DLD1 (cell line): ENCODE results near the gene FAM171A1.

Experiments used
- in situ Hi-C: cut with HindIII; loops from 2 replicates; pipeline ENCODE4 v1.10.0; 2017; ENCODE audit warnings: low sequenced_read_pairs

FAM171A1 gene

DNA sequence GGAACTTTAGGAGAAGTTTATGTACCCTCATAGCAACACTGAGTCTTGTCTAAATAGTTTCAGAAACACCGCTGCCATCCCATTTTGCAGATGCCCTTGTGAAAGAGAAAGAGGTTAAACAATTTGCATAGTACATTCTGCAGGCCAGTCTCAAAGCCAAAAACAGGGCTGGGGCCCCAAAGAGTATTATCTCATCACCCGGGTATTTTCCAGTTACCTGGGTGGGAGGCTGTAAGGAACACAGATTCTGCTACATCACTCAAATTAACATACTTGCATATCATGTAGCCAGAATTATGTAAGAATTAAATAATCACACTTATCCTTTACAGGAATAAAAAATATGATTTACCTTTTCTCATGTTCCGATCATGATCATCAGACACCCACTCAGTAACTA is 3.1 kb upstream of the FAM171A1 start:
- in situ Hi-C loops = no loop called here

DNA sequence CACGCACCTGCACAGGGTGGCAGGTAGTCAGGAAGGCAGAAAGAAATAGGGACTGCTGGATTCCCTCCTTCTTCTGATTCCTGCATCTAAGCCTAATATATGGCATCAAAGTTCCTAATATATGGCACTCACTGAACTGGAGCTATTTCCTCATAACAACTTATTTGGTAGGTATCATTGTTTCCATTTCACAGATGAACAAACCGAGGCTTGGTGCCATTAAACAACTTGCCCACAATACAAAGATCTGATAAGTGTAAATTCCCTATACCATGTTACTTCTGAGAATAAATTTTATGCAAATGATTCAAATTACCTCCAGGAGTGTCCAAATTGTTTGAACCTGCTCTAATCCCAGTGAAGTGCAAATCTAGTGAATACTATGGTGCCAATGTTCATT is 2.1 kb upstream of the FAM171A1 start:
- in situ Hi-C loops = no loop called here

DNA sequence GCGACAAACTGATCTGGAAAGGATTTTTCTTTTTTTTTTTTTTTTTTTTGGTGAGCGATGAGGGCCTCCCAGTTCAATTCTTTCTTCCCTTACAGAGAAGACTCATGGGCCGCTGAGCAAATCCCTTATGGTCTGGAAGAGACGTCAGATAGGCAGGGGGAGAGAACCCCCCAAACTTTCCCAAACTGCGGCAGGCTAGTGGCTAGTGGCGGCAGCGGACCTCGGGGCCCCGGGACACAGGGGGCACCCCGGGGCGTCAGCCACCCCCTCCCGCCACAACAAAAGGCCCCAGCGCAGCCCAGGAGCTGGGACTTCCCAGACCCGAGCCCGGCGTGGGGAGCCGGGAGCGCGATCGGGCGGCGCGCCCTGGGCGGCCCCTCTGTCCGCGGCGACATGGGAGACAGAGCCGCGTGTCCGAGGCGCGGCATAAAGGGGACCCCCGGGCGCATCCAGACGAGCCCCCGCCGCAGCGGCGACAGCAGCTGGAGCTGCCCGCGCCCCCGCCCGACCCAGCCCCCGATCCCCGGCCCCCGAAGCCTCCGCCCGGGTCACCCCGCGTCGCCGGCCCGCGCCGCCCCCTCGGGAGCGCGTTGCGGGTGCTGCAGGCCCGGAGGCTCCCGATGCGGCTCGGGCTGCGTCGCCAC is 755 bp downstream of the FAM171A1 start:
- in situ Hi-C loops = no loop called here

DNA sequence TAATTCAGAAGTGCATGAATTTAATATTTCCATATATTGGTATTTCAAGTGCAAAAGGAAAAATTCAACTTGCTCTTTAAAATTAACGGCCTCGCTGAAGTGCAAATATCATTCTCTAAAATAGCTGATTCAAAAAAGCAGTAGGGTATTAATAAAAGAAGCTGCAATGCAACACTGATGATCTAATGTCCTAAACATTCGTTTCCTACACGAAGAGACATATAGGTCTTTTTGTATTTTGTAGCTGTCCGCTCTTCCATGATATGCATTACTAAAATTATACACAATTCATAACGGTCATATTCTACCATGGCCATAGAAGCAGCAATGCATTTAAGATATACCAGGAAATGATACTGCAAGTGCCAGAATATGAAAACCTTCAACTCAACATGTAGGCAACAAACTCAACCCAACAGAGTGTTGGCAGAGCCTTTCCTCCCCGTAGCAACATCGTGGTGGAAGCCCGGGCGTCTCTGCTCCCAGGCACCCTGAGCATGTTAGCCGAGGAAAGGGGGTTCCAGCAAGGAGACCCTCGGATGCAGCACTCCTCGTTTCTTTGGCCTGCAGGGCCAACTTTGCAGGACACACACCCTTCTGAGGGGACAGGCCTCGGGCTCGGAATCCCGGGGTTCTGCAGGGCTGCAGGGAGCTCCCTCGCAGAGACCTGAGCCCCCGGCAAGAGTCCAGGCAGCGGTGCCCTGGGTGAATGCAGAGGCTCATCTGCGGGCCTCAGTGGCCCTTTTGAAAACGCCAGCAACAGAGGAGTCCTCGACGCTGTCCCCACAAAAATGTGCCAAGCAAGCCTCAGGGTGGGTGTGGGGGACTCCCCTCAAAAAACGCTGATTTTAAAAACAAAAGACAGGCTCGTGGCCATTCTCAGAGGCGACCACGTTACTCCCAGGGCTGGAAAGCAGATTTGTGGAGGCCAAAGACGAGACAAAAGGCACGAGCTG is 1.6 kb downstream of the FAM171A1 start:
- in situ Hi-C loops = no loop called here

DNA sequence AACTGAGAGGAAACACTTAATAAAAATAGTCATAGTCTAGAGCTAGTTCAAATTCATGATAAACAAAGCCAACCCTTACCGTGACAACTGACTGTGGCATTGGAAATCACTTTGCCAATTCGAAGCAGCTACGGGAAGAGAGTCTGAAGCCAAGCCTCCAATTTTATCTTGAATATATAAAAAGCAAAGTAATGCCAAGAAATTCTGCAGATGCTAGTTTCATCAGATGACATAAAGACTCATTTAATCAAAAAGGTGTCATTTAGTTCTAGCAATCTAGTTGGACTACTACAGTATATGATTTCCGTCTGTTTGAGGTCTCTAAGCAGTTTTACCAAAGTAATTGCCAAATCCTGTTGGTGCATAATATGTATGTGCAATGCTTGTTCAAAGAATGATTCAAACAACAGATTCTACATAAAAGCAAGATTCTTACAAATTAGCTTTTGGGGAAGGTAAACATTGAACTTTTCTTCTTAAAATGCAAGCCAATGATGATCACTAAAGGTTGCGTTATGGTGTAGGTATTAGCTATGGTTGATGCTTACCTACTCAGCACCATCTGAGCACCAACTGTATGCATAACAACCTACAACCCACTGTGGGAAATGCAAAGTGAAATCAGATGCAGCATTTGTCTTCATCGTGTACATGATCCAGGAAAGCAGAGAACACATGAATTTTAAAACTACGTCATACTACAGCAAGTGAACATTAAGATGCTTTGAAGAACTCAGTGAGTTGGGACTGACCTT is 2.8 kb downstream of the FAM171A1 start:
- in situ Hi-C loops = no loop called here

- in situ Hi-C loops = no loop called here
Measured at GRCh38 chr10:15367296-15368085, 3.6 kb downstream of the FAM171A1 start.

DNA sequence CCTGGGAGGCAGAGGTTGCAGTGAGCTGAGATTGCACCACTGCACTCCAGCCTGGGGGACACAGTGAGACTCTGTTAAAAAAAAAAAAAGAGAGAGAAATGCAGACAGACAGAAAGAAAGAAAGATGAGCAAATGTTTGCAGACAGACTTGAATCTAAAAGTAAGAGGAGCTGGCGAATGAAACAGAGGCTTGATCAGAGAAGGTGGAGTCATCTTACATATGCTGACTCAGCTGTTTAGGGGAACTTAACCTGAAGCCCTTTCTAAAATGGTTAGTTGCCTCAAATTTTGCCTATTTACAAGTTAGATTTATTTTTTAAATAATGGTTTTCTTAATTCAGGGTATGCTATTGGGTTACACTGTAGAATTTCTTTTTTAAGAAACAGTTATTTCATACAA is 5.4 kb downstream of the FAM171A1 start:
- in situ Hi-C loops = no loop called here

DNA sequence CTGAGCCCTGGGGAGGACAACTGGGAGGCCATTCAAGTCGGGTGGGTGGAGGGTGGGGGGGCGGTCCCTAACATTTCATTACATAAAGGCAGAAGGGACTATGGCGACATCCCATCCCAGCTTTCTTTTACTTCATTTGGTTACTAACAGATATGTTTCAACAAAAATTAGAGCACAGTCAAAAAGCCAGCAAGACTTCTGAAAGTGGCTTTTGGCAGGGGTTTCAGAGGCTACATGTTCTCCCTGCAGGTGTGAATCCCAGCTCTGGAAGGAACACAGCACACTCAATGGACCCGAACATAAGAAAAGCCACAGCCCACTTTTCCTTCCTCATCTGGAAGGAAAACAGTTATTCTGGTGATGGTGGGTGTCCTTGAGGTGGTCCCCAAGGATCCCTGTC is 7.1 kb downstream of the FAM171A1 start:
- in situ Hi-C loops = no loop called here

GRCh38 chr10:15363031-15363430 is 8.1 kb downstream of the FAM171A1 start:
- in situ Hi-C loops = no loop called here

GRCh38 chr10:15361131-15361530 is 10.0 kb downstream of the FAM171A1 start:
- in situ Hi-C loops = no loop called here

DNA sequence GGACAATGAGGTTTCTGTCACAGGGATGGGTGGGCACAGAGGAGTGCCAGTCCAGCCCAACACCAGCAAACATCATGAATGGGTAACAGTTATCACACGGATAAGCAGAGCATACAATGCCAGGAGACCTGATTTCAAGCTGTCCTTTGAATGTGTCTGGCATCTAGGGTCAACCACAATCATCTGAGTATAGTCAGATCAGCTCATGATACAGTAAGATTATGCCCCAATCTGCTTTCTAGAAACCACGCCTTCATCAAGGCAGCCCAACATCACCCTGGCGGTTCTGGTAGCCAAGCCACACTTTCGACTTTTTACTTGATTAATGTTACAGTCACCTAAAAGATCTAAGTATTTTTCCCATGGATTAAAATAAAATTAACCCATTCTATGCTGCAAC is 10.5 kb downstream of the FAM171A1 start:
- in situ Hi-C loops = no loop called here

DNA sequence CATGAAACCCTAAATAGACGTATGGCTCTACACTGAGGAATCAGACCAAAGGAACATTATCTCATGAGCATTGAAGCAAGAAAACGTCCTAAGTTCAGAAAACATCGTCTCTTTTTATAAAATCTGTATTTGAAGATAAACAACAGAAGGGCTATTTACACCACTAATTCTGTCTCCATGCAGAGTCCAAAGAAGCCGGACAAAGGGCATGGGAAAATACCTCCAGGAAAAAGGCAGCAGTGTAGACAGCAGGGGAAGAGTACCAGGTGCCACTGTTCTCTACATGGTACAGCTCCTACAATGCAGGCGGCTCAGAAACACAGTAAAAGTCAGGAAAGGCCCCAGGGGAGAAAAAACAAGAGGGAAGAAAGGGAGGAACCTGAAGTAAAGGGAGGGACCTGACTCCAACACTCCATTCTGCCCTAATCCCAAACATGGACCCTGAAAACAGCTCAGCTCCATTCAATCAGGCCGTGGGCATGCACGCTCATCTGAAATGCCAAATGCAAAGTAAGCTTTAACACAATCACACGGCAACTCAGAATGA is 17.5 kb downstream of the FAM171A1 start:
- in situ Hi-C loops = no loop called here

- in situ Hi-C loops = no loop called here
Measured at GRCh38 chr10:15352836-15353235, 18.3 kb downstream of the FAM171A1 start.

DNA sequence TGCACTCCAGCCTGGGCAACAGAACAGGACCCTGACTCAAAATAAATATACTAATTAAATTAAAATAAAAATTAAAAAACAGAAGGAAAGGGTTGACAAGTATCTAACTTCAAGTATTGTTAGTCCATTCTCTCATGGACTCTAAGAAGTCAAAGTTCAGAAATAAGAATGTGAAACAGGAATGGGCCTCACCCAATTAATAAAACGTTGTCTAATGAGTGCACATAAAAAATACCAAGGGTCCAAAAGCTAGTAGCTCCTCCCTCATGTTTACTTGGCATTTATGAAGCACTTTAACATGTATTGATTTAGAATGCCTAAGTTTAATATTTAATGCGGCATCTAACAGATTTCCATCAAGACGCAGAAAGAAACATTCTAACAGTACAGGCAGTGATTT is 18.9 kb downstream of the FAM171A1 start:
- in situ Hi-C loops = no loop called here

GRCh38 chr10:15351099-15351820 is 19.8 kb downstream of the FAM171A1 start:
- in situ Hi-C loops = no loop called here

- in situ Hi-C loops = no loop called here
Measured at GRCh38 chr10:15349112-15349511, 22.0 kb downstream of the FAM171A1 start.

DNA sequence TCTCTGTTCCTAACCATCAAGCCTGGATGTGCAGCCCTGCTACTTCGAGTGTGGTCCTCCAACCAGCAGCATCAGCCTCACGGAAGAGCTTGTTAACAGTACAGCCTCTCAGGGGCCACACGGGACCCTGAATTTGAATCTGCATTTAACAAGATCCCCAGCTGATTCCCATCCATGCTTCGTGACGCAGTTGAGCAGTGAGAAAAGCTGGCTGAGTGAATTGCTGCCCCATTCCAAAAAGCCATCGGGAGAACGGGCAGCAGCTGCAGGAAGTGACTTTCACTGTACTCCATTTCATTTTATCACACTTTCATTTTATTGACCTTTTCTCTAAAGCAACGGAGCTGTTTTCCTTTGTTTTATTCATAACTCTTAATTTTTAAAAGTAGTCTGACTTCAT is 22.5 kb downstream of the FAM171A1 start:
- in situ Hi-C loops = no loop called here

DNA sequence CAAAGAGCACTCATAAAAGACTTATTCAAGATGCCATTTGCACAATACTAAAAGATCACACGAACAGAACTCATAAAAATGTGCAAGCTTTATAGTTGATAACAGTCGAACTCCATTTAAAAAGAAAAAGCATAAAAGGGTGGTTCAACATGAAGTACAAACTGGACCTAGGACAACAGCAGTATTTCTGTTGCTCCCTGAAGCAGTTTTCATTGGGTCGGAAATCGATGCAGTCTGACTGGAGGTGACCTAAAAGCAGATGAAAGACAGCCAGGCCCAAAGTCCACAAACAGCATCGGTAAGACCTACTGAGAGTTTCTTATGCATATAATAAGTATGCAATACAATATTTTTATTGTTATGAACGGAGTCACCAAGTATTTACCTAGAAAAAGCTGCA is 23.9 kb downstream of the FAM171A1 start:
- in situ Hi-C loops = no loop called here

GRCh38 chr10:15346440-15347141 is 24.5 kb downstream of the FAM171A1 start:
- in situ Hi-C loops = no loop called here
